DLD1 (cell line): ENCODE measurements around the gene MGST2.

ENCODE experiments used
- in situ Hi-C: cut with HindIII; loops from 2 replicates; pipeline ENCODE4 v1.10.0; 2017; ENCODE audit warnings: low sequenced_read_pairs

Gene MGST2

GRCh38 chr4:139668658-139669201, 3.1 kb downstream of the MGST2 start:
- in situ Hi-C loops, result loop anchor here (10.0 kb wide), 1 partner anchor 656 kb away; no protein-coding TSS in a partner anchor

- in situ Hi-C loops, result loop anchor here (10.0 kb wide), 1 partner anchor 655 kb away; no protein-coding TSS in a partner anchor
Measured at GRCh38 chr4:139669335-139669734, 3.7 kb downstream of the MGST2 start.

- in situ Hi-C loops, result loop anchor here (10.0 kb wide), 1 partner anchor 655 kb away; no protein-coding TSS in a partner anchor
Measured at GRCh38 chr4:139669890-139670289, 4.3 kb downstream of the MGST2 start.

GRCh38 chr4:139670775-139671174, 5.2 kb downstream of the MGST2 start:
- in situ Hi-C loops, result no loop called here

- in situ Hi-C loops, result no loop called here
Measured at GRCh38 chr4:139672215-139672614, 6.6 kb downstream of the MGST2 start.

GRCh38 chr4:139672732-139673131, 7.1 kb downstream of the MGST2 start:
- in situ Hi-C loops, result no loop called here

GRCh38 chr4:139674875-139675550, 9.4 kb downstream of the MGST2 start:
- in situ Hi-C loops, result no loop called here

- in situ Hi-C loops, result no loop called here
Measured at GRCh38 chr4:139675651-139676050, 10.0 kb downstream of the MGST2 start.

GRCh38 chr4:139676365-139676764, 10.7 kb downstream of the MGST2 start:
- in situ Hi-C loops, result no loop called here

GRCh38 chr4:139676913-139677585, 11.4 kb downstream of the MGST2 start:
- in situ Hi-C loops, result no loop called here

- in situ Hi-C loops, result no loop called here
Measured at GRCh38 chr4:139682309-139682708, 16.7 kb downstream of the MGST2 start.

- in situ Hi-C loops, result no loop called here
Measured at GRCh38 chr4:139682741-139683151, 17.1 kb downstream of the MGST2 start.

GRCh38 chr4:139684351-139684750, 18.7 kb downstream of the MGST2 start:
- in situ Hi-C loops, result no loop called here

- in situ Hi-C loops, result no loop called here
Measured at GRCh38 chr4:139685180-139685579, 19.6 kb downstream of the MGST2 start.

- in situ Hi-C loops, result no loop called here
Measured at GRCh38 chr4:139686130-139686529, 20.5 kb downstream of the MGST2 start.

- in situ Hi-C loops, result no loop called here
Measured at GRCh38 chr4:139686988-139687387, 21.4 kb downstream of the MGST2 start.

GRCh38 chr4:139689093-139689722, 23.6 kb downstream of the MGST2 start:
- in situ Hi-C loops, result no loop called here

GRCh38 chr4:139690419-139690818, 24.8 kb downstream of the MGST2 start:
- in situ Hi-C loops, result no loop called here

GRCh38 chr4:139692309-139693012, 26.8 kb downstream of the MGST2 start:
- in situ Hi-C loops, result no loop called here

- in situ Hi-C loops, result no loop called here
Measured at GRCh38 chr4:139694522-139695107, 29.0 kb downstream of the MGST2 start.

- in situ Hi-C loops, result no loop called here
Measured at GRCh38 chr4:139696491-139696890, 30.9 kb downstream of the MGST2 start.
